ENCODE results near the gene NRIP2.

The NRIP2 gene

DNA sequence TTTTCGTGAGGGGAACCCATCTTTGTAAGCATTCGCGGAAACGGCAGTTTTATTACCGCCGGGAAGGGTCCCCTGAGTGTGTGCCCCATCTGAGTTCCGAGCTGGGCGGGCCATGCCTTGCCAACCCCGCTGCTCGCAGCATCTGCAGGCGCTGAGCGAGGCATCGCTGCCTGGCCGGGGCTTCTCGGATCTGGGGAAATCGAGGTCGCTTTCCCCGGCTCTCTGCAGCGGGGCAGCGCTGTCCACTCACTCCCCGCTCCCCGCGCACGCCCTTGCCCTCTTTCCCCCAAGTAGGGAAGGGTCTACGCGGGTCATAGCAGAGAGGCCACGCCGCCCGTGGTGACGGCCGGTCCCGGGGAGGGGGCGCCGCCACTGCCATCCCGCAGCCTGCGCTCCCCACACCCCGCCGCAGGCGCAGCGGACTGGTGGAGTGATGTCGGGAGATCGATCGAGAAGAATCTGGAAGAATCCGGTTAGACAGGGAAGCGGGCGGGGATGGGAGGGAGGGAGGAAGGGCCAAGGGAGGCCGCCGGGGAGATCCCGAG is 40.6 kb downstream of the NRIP2 start:
- peaks cover 40% of the 10 kb centered on the region for H3K79me2 ChIP-seq (ENCODE audit: control insufficient read depth, insufficient read depth, low read length, unreplicated experiment)
- H3K4me3 ChIP-seq (ENCODE audit: low read depth, low read length): peak overlapping the region; percentile 95
- H3K36me3 ChIP-seq (ENCODE audit: insufficient read depth, low read length): peaks cover 19% of the 10 kb centered on the region; the same call in 1 of the 2 replicates
- H3K27ac ChIP-seq (ENCODE audit: low read depth, low read length): peak overlapping the region; percentile 20; the same call in 1 of the 2 replicates
- no peaks in the 10 kb centered on the region; the same call in 1 of the 2 replicates for H3K27me3 ChIP-seq (ENCODE audit: insufficient read depth, low read length)
- peak overlapping the region; percentile 93 for H2AFZ ChIP-seq (ENCODE audit: low read length, unreplicated experiment)
- H3K4me1 ChIP-seq (ENCODE audit: control insufficient read depth, insufficient read depth, low read length, unreplicated experiment): peaks cover 15% of the 10 kb centered on the region

GRCh38 chr12:2793561-2793960 is 41.3 kb downstream of the NRIP2 start:
- Histone ChIP-seq H3K4me3 (ENCODE audit: low read depth, low read length) (no peak overlapping the region; the same call in 1 of the 2 replicates), H2AFZ (ENCODE audit: low read length, unreplicated experiment) (no peak overlapping the region), H3K4me1 (ENCODE audit: control insufficient read depth, insufficient read depth, low read length, unreplicated experiment) (peaks cover 15% of the 10 kb centered on the region), H3K27me3 (ENCODE audit: insufficient read depth, low read length) (peaks cover 6% of the 10 kb centered on the region), H3K79me2 (ENCODE audit: control insufficient read depth, insufficient read depth, low read length, unreplicated experiment) (peaks cover 37% of the 10 kb centered on the region), H3K36me3 (ENCODE audit: insufficient read depth, low read length) (peaks cover 13% of the 10 kb centered on the region; the same call in 1 of the 2 replicates), H3K27ac (ENCODE audit: low read depth, low read length) (no peak overlapping the region)

DNA sequence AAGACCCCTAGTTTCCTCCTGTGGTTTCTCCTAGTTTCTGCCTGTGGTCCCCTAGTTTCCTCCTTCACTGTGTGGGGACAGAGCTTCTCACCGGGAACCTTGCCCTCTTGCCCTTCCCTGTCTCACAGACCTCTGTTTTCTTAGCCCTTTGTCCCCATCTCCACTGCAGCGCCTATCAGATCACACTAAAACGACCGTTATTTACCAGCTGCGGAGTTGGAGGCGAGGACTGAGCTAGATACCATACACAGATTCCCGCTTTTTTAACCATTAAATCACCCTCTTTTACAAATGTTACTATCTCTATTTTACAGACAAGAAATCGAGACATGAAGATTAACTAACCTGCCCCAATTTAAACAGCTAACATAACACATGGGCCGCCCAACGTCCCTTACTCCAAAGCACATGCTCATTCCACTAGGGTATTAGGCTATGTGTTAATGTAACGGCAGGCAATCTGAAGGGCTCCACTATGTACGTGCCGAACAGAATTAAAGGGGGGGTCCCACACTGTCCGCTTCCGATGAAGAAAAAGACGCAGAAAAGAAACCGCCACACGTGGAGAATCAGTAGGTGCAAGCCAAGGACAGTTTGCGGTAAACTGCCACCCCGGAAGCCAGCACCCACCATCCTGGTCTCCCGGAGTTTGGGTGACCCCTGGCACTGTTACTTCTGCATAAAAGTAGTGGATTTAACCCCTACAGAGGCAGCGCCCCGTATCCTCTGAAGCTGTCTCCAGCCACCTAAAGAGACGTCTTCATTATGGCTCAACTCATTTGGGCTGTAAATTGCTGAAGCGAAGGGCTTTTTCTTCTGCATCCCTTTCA is 41.9 kb downstream of the NRIP2 start:
- Histone ChIP-seq H2AFZ (ENCODE audit: low read length, unreplicated experiment) (no peak overlapping the region), H3K4me1 (ENCODE audit: control insufficient read depth, insufficient read depth, low read length, unreplicated experiment) (peaks cover 15% of the 10 kb centered on the region), H3K27ac (ENCODE audit: low read depth, low read length) (no peak overlapping the region), H3K36me3 (ENCODE audit: insufficient read depth, low read length) (peaks cover 6% of the 10 kb centered on the region; the same call in 1 of the 2 replicates), H3K27me3 (ENCODE audit: insufficient read depth, low read length) (peaks cover 12% of the 10 kb centered on the region), H3K4me3 (ENCODE audit: low read depth, low read length) (no peak overlapping the region), H3K79me2 (ENCODE audit: control insufficient read depth, insufficient read depth, low read length, unreplicated experiment) (peaks cover 30% of the 10 kb centered on the region)

DNA sequence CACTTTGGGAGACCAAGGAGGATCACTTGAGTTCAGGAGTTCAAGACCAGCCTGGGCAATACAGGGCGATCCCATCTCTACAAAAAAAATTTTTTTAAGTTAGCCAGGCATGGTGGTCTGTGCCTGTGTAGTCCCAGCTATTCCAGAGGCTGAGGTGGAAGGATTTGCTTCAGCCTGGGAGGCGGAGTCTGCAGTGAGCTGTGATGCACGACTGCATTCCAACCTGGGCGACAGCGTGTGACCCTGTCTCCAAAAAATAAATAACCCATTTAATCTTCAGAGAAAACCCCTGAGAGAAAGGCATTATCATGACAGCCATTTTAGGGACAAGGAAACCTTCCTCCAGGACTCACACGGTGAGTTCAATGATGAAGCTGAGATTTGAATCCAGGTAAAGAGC is 43.7 kb downstream of the NRIP2 start:
- Histone ChIP-seq H3K4me1 (ENCODE audit: control insufficient read depth, insufficient read depth, low read length, unreplicated experiment) (no peaks in the 10 kb centered on the region), H3K27me3 (ENCODE audit: insufficient read depth, low read length) (peaks cover 13% of the 10 kb centered on the region), H2AFZ (ENCODE audit: low read length, unreplicated experiment) (no peak overlapping the region), H3K27ac (ENCODE audit: low read depth, low read length) (no peak overlapping the region), H3K4me3 (ENCODE audit: low read depth, low read length) (no peak overlapping the region), H3K79me2 (ENCODE audit: control insufficient read depth, insufficient read depth, low read length, unreplicated experiment) (peaks cover 12% of the 10 kb centered on the region), H3K36me3 (ENCODE audit: insufficient read depth, low read length) (no peaks in the 10 kb centered on the region)

DNA sequence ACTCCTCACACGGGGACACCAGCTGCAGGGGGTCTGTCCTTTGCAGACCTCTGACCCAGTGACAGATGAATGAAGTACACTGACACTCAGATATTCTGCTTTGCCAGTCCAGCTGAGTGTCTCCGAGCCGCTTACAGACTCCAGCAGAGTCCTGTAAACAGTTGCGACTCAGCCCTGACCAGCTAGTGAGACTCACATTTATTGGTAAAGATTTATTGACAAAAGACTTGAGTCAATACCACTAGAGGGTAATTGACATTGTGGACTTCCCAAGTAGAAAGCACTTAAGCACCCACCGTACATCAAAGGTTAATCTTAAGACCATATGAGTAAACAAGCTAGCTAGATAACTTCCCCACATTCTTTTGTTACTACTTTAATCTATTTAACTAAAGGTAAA is 49.8 kb downstream of the NRIP2 start:
- Histone ChIP-seq H3K27me3 (ENCODE audit: insufficient read depth, low read length) (peaks cover 53% of the 10 kb centered on the region), H3K36me3 (ENCODE audit: insufficient read depth, low read length) (no peaks in the 10 kb centered on the region), H3K27ac (ENCODE audit: low read depth, low read length) (no peak overlapping the region), H3K4me3 (ENCODE audit: low read depth, low read length) (no peak overlapping the region), H3K79me2 (ENCODE audit: control insufficient read depth, insufficient read depth, low read length, unreplicated experiment) (no peaks in the 10 kb centered on the region), H3K4me1 (ENCODE audit: control insufficient read depth, insufficient read depth, low read length, unreplicated experiment) (no peaks in the 10 kb centered on the region), H2AFZ (ENCODE audit: low read length, unreplicated experiment) (no peak overlapping the region)

DNA sequence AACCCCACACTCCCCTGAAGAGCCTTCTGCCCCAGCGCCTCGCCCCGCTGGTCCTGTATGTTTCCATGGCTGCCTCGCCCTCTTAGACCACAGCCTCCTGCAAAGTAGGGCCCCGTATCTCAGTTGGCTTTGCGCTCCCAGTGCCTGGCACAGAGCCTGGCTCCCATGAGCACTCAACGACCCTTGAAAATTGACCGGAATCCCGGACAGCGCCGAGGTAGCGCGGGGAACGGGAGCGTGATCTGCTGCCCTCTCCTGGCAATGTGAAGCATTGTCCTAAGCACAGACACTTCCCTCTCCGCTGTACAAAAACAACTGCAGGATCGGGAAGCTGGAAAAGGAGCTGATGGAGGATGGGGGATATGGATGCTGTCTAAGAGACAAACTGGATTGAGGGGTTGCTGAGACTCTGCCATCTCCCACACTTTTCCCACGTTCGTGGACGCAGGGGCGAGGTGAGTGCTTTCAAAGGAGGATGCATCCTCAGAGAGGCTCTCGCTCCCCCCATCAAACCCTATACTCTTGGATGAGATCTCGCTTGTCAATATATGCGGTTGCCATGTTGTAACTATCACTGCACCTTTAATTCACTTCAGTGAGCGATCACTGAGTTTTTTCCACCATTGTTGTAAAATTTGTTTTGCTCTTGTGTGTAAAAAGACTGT is 50.8 kb downstream of the NRIP2 start:
- Histone ChIP-seq H3K4me1 (ENCODE audit: control insufficient read depth, insufficient read depth, low read length, unreplicated experiment) (no peaks in the 10 kb centered on the region), H3K79me2 (ENCODE audit: control insufficient read depth, insufficient read depth, low read length, unreplicated experiment) (no peaks in the 10 kb centered on the region), H2AFZ (ENCODE audit: low read length, unreplicated experiment) (no peak overlapping the region), H3K4me3 (ENCODE audit: low read depth, low read length) (peak overlapping the region; percentile 39), H3K27me3 (ENCODE audit: insufficient read depth, low read length) (peaks cover 57% of the 10 kb centered on the region), H3K27ac (ENCODE audit: low read depth, low read length) (no peak overlapping the region), H3K36me3 (ENCODE audit: insufficient read depth, low read length) (no peaks in the 10 kb centered on the region)

DNA sequence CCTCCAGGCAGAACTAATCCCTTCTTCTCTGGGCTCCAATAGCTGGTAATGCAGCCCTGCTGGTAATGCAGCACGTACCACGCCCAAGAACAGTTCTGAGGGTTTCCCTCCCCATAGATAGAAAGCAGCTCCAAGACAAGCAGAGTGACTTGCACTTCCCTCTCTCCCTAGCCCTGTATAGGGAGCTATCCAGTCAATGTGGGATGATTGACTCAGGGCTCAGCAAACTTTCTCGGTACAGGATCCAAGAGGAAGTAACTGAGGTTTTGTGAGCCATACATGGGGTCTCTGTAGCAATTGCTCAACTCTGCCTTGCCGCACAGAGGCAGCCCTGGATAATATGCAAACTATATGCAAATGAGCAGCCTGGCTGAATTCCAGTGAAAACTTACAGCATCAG is 55.6 kb downstream of the NRIP2 start:
- Histone ChIP-seq H3K4me3 (ENCODE audit: low read depth, low read length) (no peak overlapping the region), H3K27me3 (ENCODE audit: insufficient read depth, low read length) (peaks cover 71% of the 10 kb centered on the region), H3K79me2 (ENCODE audit: control insufficient read depth, insufficient read depth, low read length, unreplicated experiment) (no peaks in the 10 kb centered on the region), H3K36me3 (ENCODE audit: insufficient read depth, low read length) (no peaks in the 10 kb centered on the region), H3K27ac (ENCODE audit: low read depth, low read length) (no peak overlapping the region), H2AFZ (ENCODE audit: low read length, unreplicated experiment) (no peak overlapping the region), H3K4me1 (ENCODE audit: control insufficient read depth, insufficient read depth, low read length, unreplicated experiment) (no peaks in the 10 kb centered on the region)

GRCh38 chr12:2776129-2776806 is 58.6 kb downstream of the NRIP2 start:
- Histone ChIP-seq H3K79me2 (ENCODE audit: control insufficient read depth, insufficient read depth, low read length, unreplicated experiment) (no peaks in the 10 kb centered on the region), H3K27ac (ENCODE audit: low read depth, low read length) (no peak overlapping the region), H3K36me3 (ENCODE audit: insufficient read depth, low read length) (no peaks in the 10 kb centered on the region), H3K27me3 (ENCODE audit: insufficient read depth, low read length) (peaks cover 72% of the 10 kb centered on the region), H3K4me1 (ENCODE audit: control insufficient read depth, insufficient read depth, low read length, unreplicated experiment) (no peaks in the 10 kb centered on the region), H3K4me3 (ENCODE audit: low read depth, low read length) (no peak overlapping the region), H2AFZ (ENCODE audit: low read length, unreplicated experiment) (no peak overlapping the region)

DNA sequence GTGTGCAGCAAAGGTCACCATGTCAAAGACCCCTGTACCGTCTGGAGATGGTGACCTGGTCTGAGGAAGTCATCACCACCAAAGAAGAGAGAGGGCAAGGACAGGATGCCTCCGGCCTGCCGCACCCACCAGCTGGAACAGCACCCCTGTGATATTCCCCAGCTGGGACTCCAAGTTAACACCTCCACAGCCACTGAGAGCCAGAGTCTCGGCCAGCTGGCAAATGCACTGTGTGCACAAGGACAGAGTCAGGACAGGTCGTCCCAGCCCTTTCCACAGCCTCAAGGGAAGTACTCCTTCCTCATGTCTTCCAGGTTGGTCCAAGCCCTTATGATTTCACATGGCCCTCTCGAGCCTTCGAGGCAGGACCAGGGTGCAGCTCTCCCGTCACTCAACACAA is 59.4 kb downstream of the NRIP2 start:
- H3K4me3 ChIP-seq (ENCODE audit: low read depth, low read length): no peak overlapping the region
- no peak overlapping the region for H2AFZ ChIP-seq (ENCODE audit: low read length, unreplicated experiment)
- peaks cover 72% of the 10 kb centered on the region for H3K27me3 ChIP-seq (ENCODE audit: insufficient read depth, low read length)
- H3K27ac ChIP-seq (ENCODE audit: low read depth, low read length): no peak overlapping the region
- H3K79me2 ChIP-seq (ENCODE audit: control insufficient read depth, insufficient read depth, low read length, unreplicated experiment): no peaks in the 10 kb centered on the region
- no peaks in the 10 kb centered on the region for H3K36me3 ChIP-seq (ENCODE audit: insufficient read depth, low read length)
- H3K4me1 ChIP-seq (ENCODE audit: control insufficient read depth, insufficient read depth, low read length, unreplicated experiment): no peaks in the 10 kb centered on the region
